GM19395 (cell line): ENCODE data around the gene TTBK1.

Source experiments
- ATAC-seq: cut with Tn5 transposase; IDR thresholded peaks from one replicate; pipeline ENCODE4 v1.9.1; 2021; ENCODE audit warnings: mild to moderate bottlenecking, moderate library complexity; ENCODE audit not compliant: unreplicated experiment

Gene TTBK1

GRCh38 chr6:43254138-43254817 is 11.0 kb downstream of the TTBK1 start:
- no peak for ATAC-seq

DNA sequence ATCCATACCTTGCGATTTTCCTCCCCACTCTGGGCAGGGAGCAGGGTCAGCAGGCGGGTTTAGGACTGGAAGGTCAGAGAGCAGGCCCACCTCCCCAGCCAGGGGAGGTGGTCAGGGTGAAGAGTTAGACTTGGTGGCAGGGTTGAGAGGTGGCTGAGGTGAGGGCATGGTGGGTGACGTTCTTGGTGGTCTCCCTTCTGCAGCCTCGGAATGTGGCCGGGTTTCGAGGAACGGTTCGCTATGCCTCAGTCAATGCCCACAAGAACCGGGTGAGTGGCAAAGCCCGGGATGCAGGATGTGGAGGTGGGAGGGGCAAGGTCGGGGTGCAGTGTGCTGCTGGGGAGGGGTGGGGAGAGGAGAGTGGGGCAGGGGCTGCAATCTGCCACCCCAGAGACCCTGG is 11.6 kb downstream of the TTBK1 start:
- no peak for ATAC-seq

DNA sequence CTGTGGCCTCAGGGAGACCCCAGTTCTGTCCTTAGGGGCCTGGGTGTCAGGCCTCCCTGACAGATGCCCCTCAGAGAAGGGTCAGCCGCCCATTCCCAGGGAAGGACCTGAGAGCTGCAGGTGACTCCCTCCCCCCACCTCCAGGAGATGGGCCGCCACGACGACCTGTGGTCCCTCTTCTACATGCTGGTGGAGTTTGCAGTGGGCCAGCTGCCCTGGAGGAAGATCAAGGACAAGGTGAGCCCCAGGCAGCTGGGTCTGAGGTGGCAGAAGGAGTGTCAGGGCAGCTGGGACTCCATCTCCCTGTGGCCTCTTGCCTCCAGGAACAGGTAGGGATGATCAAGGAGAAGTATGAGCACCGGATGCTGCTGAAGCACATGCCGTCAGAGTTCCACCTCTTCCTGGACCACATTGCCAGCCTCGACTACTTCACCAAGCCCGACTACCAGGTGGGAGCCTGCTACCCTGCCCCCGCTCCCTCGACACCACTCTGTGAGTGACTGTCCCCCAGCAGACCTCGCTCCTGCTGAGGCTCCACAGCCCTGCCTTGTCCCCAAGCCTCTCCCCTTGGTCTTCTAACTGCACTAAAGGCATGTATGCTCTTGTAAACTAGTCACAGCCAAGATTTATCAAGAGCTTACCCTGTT is 12.2 kb downstream of the TTBK1 start:
- no peak for ATAC-seq

- ATAC-seq: no peak
Measured at GRCh38 chr6:43256670-43257366, 13.5 kb downstream of the TTBK1 start.

- no peak for ATAC-seq
Measured at GRCh38 chr6:43257367-43258145, 14.3 kb downstream of the TTBK1 start.

DNA sequence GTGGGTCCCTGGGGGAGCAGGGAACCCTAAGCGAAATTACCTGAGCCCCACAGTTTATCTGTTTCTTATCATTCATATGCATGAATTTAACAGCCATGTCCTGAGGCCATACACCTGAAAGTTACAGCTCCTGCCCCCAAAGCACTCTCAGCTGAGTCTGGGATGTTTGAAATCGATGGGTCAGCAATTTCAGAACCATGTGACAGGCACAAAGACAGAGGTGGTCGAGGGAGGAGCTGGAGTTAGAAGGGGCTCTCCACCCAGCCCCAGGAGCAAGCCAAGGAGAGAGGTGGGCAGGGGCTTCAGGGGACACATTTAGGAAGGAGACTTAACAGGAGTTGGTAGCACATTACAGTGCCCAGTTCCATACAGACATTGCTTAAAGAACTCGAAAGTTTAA is 14.9 kb downstream of the TTBK1 start:
- no peak for ATAC-seq

DNA sequence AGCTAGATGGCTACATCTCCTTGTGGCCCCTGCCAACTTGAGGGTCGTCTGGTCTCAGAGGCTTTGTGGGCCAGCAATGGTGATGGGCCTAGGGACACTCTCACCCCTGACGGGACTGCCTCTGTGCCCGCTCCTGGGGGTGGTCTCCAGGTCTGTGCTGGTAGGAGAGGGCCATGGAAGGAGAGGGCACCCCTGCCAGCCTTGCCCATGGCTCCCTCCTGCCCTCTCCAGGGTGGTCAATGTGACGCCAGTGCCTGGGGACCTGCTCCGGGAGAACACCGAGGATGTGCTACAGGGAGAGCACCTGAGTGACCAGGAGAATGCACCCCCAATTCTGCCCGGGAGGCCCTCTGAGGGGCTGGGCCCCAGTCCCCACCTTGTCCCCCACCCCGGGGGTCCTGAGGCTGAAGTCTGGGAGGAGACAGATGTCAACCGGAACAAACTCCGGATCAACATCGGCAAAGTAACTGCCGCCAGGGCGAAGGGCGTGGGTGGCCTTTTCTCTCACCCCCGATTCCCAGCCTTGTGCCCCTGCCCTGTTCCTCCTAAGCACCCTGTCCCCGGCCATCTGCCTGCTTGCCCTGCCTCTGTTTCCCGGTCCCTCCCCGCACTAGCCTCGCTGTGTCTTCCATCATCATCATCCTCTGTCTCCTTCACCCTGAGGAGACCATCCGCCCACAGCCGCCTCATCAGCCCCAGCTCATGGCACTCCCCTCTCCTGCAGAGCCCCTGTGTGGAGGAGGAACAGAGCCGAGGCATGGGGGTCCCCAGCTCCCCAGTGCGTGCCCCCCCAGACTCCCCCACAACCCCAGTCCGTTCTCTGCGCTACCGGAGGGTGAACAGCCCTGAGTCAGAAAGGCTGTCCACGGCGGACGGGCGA is 15.8 kb downstream of the TTBK1 start:
- no peak for ATAC-seq

DNA sequence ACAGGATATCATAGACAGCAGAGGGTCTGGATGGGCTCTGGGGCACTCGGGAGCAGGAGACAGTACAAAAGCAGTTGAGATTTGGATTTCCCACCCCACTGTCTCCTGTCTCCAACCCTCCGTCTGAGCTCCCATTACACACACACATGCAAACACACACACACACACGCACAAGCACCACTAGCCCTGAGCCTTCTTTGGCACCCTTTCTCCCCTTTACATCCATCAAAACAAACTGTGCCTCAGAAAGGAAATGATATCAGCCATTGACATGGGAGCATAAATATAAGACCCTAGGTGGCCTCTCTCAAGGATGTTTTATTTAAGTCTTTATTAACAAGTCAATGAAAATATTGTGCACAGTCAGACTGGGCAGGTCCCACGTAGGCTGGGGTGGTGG is 17.5 kb downstream of the TTBK1 start:
- ATAC-seq: no peak

- ATAC-seq: no peak
Measured at GRCh38 chr6:43261198-43261597, 17.9 kb downstream of the TTBK1 start.

GRCh38 chr6:43262000-43262779 is 18.9 kb downstream of the TTBK1 start:
- no peak for ATAC-seq

DNA sequence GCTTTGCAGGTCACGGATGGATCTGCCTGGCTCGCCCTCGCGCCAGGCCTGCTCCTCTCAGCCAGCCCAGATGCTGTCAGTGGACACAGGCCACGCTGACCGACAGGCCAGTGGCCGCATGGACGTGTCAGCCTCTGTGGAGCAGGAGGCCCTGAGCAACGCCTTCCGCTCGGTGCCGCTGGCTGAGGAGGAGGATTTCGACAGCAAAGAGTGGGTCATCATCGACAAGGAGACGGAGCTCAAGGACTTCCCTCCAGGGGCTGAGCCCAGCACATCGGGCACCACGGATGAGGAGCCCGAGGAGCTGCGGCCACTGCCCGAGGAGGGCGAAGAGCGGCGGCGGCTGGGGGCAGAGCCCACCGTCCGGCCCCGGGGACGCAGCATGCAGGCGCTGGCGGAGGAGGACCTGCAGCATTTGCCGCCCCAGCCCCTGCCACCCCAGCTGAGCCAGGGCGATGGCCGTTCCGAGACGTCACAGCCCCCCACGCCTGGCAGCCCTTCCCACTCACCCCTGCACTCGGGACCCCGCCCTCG is 19.6 kb downstream of the TTBK1 start:
- no peak for ATAC-seq

GRCh38 chr6:43263314-43264178 is 20.3 kb downstream of the TTBK1 start:
- peak; percentile 91 for ATAC-seq

DNA sequence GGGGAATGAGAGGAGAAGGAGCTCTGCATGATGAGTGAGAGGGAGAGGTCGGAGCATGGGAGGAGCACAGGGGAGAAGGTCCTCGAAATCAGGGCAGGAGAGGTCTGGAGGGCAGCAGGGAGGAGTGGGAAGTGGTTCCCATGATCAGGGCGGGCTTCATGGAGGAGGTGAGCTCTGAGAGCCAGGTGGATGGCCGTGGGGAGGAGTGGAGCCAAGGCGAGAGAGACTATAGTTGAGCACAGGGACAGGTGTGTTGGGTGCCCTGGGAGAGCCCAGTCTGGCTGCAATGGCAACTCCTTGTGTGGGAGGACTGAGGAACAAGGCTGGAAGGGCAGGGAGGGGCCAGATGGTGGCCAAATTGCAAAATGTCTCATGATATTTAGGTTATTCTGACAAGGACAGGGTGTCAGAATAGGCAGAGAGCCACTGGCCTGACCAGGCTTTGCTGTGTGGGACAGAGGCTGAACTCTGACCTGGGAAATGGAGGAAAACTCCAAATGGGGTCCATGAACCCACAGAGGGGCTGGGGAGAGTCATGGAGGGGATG is 21.4 kb downstream of the TTBK1 start:
- ATAC-seq: no peak

- ATAC-seq: no peak
Measured at GRCh38 chr6:43265564-43265963, 22.3 kb downstream of the TTBK1 start.

DNA sequence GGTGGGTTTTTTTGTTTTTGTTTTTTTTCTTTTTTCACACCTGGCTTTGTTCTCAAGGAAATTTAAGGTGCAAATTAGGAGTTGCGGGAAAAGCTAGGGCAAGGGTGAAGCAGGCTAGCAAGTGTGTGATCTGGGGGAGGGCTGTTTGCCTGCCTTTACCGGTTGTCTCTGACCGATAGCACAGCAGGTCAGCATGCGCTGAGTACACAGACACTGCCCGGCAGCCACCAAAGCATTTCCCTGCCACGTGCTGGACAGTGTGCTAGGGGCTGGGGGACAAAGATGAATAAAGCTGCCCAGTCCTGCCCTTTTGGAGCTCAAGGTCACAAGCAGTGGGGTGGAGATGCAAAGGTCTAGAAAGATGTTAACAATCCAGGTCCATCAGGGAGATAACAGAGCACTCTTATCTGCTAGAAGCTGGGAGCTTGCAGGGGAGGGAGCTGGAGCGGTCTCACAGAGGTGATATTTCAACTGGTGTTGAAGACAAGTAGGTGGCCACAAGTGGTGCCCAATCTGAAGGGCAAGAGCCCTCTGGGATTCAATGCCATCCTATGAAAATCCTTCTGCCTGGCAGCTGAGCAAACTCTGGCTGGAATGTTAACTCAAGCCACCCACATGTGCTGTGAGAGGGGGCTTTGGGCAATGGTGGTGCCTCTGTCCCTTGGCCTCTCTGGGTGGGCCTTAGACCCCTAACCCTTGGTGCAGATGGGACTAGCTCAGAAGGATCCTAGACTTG is 24.5 kb downstream of the TTBK1 start:
- ATAC-seq: no peak

DNA sequence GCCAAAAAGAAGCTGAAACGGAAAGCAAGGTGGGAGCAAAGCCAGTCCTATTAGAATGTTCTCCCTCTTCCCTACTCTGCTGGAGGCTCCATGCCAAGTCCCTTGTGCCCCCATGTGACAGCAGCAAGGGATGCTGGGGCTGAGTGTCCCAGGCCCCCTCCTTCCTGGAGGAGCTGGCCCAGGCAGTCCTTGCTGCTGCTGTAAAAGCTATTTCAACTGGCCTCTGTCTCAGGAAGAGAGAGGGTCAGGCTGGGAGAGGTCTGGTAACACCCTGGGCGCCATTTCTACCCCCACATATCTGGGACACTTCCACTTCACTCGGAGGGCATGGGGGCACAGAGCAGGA is 25.0 kb downstream of the TTBK1 start:
- ATAC-seq: no peak

DNA sequence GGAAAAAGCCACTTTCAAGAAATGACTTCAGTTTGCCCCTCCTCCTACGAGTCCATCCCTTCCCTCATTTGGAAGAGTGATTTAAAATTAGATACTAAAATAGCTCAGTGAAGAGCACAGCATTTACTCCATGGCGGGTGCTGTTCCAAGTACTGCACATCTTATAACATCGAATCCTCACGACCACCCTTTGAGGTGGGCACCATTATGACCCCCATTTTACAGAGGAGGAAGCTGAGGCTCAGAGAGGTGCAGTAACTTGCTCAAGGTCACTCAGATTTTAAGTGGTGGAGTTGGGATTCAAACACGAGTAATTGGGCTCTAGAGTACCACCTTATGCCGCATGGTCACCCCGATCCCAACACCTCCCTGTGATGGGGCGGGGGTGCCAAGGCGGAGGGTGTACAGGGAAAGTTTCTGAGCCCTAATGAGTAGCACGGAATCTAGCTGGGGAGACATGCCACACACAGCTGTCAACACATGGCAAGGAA is 25.5 kb downstream of the TTBK1 start:
- no peak for ATAC-seq
